NT2/D1 (cell line): ENCODE data around the gene BATF3.

Experiments
- SUZ12 ChIP-seq: IDR thresholded peaks from 2 replicates; pipeline ENCODE4 v1.6.1; 2011; ENCODE audit not compliant: insufficient read length, insufficient read depth; ENCODE audit errors: extremely low read depth
- YY1 ChIP-seq: IDR thresholded peaks from 2 replicates; pipeline ENCODE4 v1.6.1; 2011; ENCODE audit not compliant: insufficient read length, insufficient read depth
- ZNF274 ChIP-seq: IDR thresholded peaks from 2 replicates; pipeline ENCODE4 v1.6.1; 2011; ENCODE audit warnings: mild to moderate bottlenecking, low read depth, low read length

GRCh38 chr1:212703991-212704564 is 4.4 kb upstream of the BATF3 start:
- TF ChIP-seq YY1, result no peak
- TF ChIP-seq SUZ12, result no peak
- no peak for TF ChIP-seq ZNF274
